Measurements from ENCODE around the gene MARCHF7. TPM values are rescaled to one million over a fixed set of nuclear protein-coding genes. Genes with fewer than 3 reads are reported as not detected.

Gene MARCHF7
- total and polyA plus RNA-seq, 2 of the 13 experiments (the other 11 are each of a cell fraction or from before 2014, with no cell fraction given): 32.8 to 88.5 TPM

DNA sequence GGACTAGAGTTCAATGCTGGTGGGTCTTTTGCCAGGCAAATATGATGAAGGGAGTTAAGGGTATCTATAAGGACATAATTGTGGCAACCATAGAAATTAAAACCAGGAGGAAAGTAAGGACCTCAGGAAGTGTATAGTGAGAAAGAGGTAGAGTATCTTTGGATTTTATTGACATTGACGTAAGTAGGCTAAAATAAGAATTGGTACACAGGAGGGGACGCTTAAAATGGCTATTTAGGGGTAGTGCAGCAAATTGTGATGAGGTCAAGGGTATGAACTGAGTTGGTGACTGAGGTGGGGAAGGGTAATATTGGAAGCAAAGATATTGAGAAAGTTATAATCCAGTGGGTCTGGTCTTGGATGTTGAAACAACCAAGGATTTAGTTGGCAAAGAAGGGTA, 42.7 kb downstream of the MARCHF7 start (continued):
- TF ChIP-seq ZNF598 (CRISPR knock-in tag; IDR thresholded peaks at IDR 0.05; ENCODE audit: borderline replicate concordance): no peak
- TF ChIP-seq KLF11 (CRISPR knock-in tag; IDR thresholded peaks at IDR 0.05): no peak
- no peak for TF ChIP-seq PHF20 (CRISPR knock-in tag; IDR thresholded peaks at IDR 0.05)
- TF ChIP-seq, protein P1, sequence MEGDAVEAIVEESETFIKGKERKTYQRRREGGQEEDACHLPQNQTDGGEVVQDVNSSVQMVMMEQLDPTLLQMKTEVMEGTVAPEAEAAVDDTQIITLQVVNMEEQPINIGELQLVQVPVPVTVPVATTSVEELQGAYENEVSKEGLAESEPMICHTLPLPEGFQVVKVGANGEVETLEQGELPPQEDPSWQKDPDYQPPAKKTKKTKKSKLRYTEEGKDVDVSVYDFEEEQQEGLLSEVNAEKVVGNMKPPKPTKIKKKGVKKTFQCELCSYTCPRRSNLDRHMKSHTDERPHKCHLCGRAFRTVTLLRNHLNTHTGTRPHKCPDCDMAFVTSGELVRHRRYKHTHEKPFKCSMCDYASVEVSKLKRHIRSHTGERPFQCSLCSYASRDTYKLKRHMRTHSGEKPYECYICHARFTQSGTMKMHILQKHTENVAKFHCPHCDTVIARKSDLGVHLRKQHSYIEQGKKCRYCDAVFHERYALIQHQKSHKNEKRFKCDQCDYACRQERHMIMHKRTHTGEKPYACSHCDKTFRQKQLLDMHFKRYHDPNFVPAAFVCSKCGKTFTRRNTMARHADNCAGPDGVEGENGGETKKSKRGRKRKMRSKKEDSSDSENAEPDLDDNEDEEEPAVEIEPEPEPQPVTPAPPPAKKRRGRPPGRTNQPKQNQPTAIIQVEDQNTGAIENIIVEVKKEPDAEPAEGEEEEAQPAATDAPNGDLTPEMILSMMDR (CRISPR knock-in tag; IDR thresholded peaks at IDR 0.05): no peak

DNA sequence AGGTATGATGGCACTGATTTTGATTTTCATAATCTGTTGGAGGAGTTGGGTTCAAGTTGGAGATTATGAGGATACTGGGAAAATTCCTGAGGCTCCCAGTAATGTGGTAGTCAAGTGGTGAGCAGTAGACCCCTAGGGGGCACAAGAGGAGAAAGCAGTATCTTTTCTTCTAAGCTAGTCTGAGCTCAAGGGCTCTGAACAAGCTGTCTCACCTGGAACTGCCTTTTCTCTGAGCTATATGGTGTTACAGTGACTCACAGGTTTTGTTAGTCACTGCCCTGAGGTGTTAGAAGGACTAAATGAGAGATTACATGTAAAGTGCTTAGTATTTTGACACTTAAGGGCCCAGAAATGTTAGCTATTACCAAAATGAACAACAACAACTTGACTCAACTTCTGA, 43.5 kb downstream of the MARCHF7 start:
- ChIA-PET POLR2A (interaction anchor here (1.6 kb wide), 1 partner anchor 44 kb away, joined by 5 read pairs; the partner anchor contains the start of gene MARCHF7), CTCF (ENCODE audit: low intra/inter-chr PET ratio, low total read pairs) (interaction anchor here (1.1 to 2.5 kb wide), 2 partner anchors 52 to 166 kb away, joined by 4 to 11 read pairs; no protein-coding TSS in a partner anchor)
- in situ Hi-C loops (cut with HindIII; ENCODE audit: extremely low pct_ligation_motif_present, low pct_unique_long_range_greater_than_20kb): no loop called here
- no peak overlapping the region for H3K4me3 ChIP-seq (replicated peaks in 1 of 3; ENCODE audit: insufficient read depth in 1 of 3, low read depth in 2 of 3, low read length in 3 of 3)
- no peak overlapping the region for H3K4me2 ChIP-seq (ENCODE audit: low read depth, low read length)
- no peaks in the 10 kb centered on the region; the same call in 1 of the 2 replicates for H4K20me1 ChIP-seq (ENCODE audit: insufficient read depth, low read length)
- H3K9ac ChIP-seq (ENCODE audit: insufficient read depth, low read depth, low read length): no peak overlapping the region
- peaks cover 20 to 90% of the 10 kb centered on the region in 2 experiments for H3K36me3 ChIP-seq (replicated peaks in 1 of 2; ENCODE audit: control insufficient read depth in 1 of 2, insufficient read depth in 2 of 2, low read length in 2 of 2)
- no peak overlapping the region for H2AFZ ChIP-seq (ENCODE audit: low read length)
- FAIRE-seq (no peak), ATAC-seq (peak; percentile 94), DNase-seq (ENCODE audit: low spot score) (peak; percentile 51)
- H3K27ac ChIP-seq (ENCODE audit: extremely low read length, insufficient read depth, low read length): no peak overlapping the region
- H3K79me2 ChIP-seq (ENCODE audit: insufficient read depth, low read length): peaks cover 4% of the 10 kb centered on the region
- TF ChIP-seq RAD21 (CRISPR knock-in tag; IDR thresholded peaks at IDR 0.05) (peak; percentile 50), SMC3 (IDR thresholded peaks at IDR 0.05; ENCODE audit: low read length) (peak; percentile 58; the same call in 1 of the 2 replicates), STAG1 (CRISPR knock-in tag; IDR thresholded peaks at IDR 0.05) (peak; percentile 64), ZSCAN21 (CRISPR knock-in tag; IDR thresholded peaks at IDR 0.05; ENCODE audit: borderline replicate concordance) (no peak), TBX3 (IDR thresholded peaks at IDR 0.05; ENCODE audit: borderline replicate concordance) (no peak)
- TF ChIP-seq, protein P2, sequence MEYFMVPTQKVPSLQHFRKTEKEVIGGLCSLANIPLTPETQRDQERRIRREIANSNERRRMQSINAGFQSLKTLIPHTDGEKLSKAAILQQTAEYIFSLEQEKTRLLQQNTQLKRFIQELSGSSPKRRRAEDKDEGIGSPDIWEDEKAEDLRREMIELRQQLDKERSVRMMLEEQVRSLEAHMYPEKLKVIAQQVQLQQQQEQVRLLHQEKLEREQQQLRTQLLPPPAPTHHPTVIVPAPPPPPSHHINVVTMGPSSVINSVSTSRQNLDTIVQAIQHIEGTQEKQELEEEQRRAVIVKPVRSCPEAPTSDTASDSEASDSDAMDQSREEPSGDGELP (IDR thresholded peaks at IDR 0.05; ENCODE audit: borderline replicate concordance, low read depth): no peak
- TF ChIP-seq, protein P1 (CRISPR knock-in tag; IDR thresholded peaks at IDR 0.05): peak; percentile 63
- TF ChIP-seq, protein P3, sequence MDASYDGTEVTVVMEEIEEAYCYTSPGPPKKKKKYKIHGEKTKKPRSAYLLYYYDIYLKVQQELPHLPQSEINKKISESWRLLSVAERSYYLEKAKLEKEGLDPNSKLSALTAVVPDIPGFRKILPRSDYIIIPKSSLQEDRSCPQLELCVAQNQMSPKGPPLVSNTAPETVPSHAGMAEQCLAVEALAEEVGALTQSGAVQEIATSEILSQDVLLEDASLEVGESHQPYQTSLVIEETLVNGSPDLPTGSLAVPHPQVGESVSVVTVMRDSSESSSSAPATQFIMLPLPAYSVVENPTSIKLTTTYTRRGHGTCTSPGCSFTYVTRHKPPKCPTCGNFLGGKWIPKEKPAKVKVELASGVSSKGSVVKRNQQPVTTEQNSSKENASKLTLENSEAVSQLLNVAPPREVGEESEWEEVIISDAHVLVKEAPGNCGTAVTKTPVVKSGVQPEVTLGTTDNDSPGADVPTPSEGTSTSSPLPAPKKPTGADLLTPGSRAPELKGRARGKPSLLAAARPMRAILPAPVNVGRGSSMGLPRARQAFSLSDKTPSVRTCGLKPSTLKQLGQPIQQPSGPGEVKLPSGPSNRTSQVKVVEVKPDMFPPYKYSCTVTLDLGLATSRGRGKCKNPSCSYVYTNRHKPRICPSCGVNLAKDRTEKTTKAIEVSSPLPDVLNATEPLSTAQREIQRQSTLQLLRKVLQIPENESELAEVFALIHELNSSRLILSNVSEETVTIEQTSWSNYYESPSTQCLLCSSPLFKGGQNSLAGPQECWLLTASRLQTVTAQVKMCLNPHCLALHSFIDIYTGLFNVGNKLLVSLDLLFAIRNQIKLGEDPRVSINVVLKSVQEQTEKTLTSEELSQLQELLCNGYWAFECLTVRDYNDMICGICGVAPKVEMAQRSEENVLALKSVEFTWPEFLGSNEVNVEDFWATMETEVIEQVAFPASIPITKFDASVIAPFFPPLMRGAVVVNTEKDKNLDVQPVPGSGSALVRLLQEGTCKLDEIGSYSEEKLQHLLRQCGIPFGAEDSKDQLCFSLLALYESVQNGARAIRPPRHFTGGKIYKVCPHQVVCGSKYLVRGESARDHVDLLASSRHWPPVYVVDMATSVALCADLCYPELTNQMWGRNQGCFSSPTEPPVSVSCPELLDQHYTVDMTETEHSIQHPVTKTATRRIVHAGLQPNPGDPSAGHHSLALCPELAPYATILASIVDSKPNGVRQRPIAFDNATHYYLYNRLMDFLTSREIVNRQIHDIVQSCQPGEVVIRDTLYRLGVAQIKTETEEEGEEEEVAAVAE (CRISPR knock-in tag; IDR thresholded peaks at IDR 0.05; ENCODE audit: borderline replicate concordance): no peak
- H3K27me3 ChIP-seq (ENCODE audit: control insufficient read depth in 1 of 2, insufficient read depth in 2 of 2, low read length in 2 of 2): no peaks in the 10 kb centered on the region
- no TSS peak for BruUV-seq (replicated peaks)
- no peaks in the 10 kb centered on the region for H3K9me3 ChIP-seq (ENCODE audit: low read length)
- intact Hi-C loops (cut with micrococcal nuclease; ENCODE audit: unreplicated experiment): loop anchor here (1.0 to 5.0 kb wide), 3 partner anchors 52 to 187 kb away; no protein-coding TSS in a partner anchor
- H3K4me1 ChIP-seq (ENCODE audit: insufficient read depth, low read length): no peaks in the 10 kb centered on the region
